Kidney (tissue), 14 donors: ENCODE results near the gene TCF21. TPM values are rescaled to one million over a fixed set of nuclear protein-coding genes. Genes with fewer than 3 reads are reported as not detected.

Experiments used
- DNase-seq, 5 donors: peaks; one replicate each; pipeline ENCODE4 v3.0.0-alpha.2; 2013 to 2020
- FAIRE-seq: peaks from 2 replicates; lab custom pipeline; 2012; peaks lifted over from hg19 to GRCh38; lab: Jason Lieb, UNC
- H3K27ac ChIP-seq, 2 donors: one replicate each; pipeline ENCODE4 v1.7.0; 2013; ENCODE audit warnings: low read depth in 2 of 2, low read length in 2 of 2, inconsistent platforms in 1 of 2
- H3K27me3 ChIP-seq: one replicate; pipeline ENCODE4 v1.7.1; 2013; ENCODE audit warnings: low read length, inconsistent platforms; ENCODE audit not compliant: control insufficient read depth, insufficient read depth
- H3K36me3 ChIP-seq, 3 donors: one replicate each; pipeline versions ENCODE4 v1.7.0 to v1.7.1; 2013; ENCODE audit warnings: low read length in 3 of 3, control low read depth in 1 of 3, inconsistent platforms in 1 of 3; ENCODE audit not compliant: insufficient read depth in 3 of 3, control insufficient read depth in 2 of 3
- H3K4me1 ChIP-seq, 3 donors: one replicate each; pipeline versions ENCODE4 v1.7.0 to v1.7.1; 2013; ENCODE audit warnings: low read length in 3 of 3, inconsistent platforms in 1 of 3, low read depth in 1 of 3; ENCODE audit not compliant: control insufficient read depth in 2 of 3, insufficient read depth in 2 of 3
- H3K4me3 ChIP-seq, 3 donors: one replicate each; pipeline versions ENCODE4 v1.7.0 to v1.8.1; 2013; ENCODE audit warnings: low read length in 3 of 3, control low read depth in 1 of 3, inconsistent platforms in 1 of 3
- H3K9ac ChIP-seq, 3 donors: one replicate each; pipeline versions ENCODE4 v1.7.0 to v1.7.1; 2013; ENCODE audit warnings: low read length in 3 of 3, control low read depth in 1 of 3, inconsistent platforms in 1 of 3
- H3K9me3 ChIP-seq, 3 donors: one replicate each; pipeline versions ENCODE4 v1.7.0 to v1.7.1; 2013; ENCODE audit warnings: low read length in 3 of 3, control low read depth in 1 of 3, inconsistent platforms in 1 of 3; ENCODE audit not compliant: control insufficient read depth in 2 of 3, insufficient read depth in 1 of 3
- CTCF ChIP-seq: IDR thresholded peaks from 3 replicates; pipeline ENCODE4 v1.5.1; 2012; ENCODE audit warnings: mild to moderate bottlenecking, moderate library complexity, borderline replicate concordance; ENCODE audit not compliant: insufficient read depth; ENCODE audit errors: extremely low read depth
- intact Hi-C: fragments of 100-400 bp; cut with DNase I; formaldehyde crosslinking; loops from one replicate; pipeline ENCODE4 v1.11.1; 2022
- polyA plus RNA-seq: library from polyadenylated mRNA; stranded (reverse); fragments of 350-450 nt; fragmentation: Illumina TruSeq; extraction: RNeasy Lipid Tissue Mini Kit (QIAGEN cat#74804); gene quantifications from one replicate; pipeline ENCODE4 v1.2.3, GENCODE V29; 2014; ENCODE audit warnings: low read depth, low replicate concordance; ENCODE audit not compliant: insufficient read depth
- total RNA-seq: library from RNA; stranded (reverse); fragmentation: NEBNext Ultra II Directional; extraction: Animal tissue kit (Norgen Biotek cat#: 25700); gene quantifications from one replicate; pipeline ENCODE4 v1.2.1, GENCODE V29; 2021
- donor health status: control.
- donor health status: control.
- donor health status: control.
- donor health status: control.
- donor health status: control.
- donor health status: DM: yes; HTN: yes; CAD: no.
- donor health status: Normal renal cell carcinoma (clear cell type).

Gene TCF21
- total and polyA plus RNA-seq, 2 donors from 2014 or later: 6.3 to 28.8 TPM

- FAIRE-seq (no peak), DNase-seq (peak; percentile 79 to 92 (median 91))
- intact Hi-C loops: no loop called here
- peak overlapping the region; percentile 43 to 71 (median 70) for H3K9ac ChIP-seq
- H3K9me3 ChIP-seq: no peaks in the 10 kb centered on the region
- H3K27ac ChIP-seq: peak overlapping the region; percentile 75 to 84
- TF ChIP-seq CTCF: no peak
- peak overlapping the region; percentile 50 to 77 (median 66) for H3K4me3 ChIP-seq
- peaks cover 17% of the 10 kb centered on the region for H3K27me3 ChIP-seq
- peaks cover 0 to 3% (median 2%) of the 10 kb centered on the region in 3 donors for H3K4me1 ChIP-seq
- peaks cover 0 to 12% (median 0%) of the 10 kb centered on the region in 3 donors for H3K36me3 ChIP-seq
Observed at GRCh38 chr6:133889557-133890403, 867 bp downstream of the TCF21 start.

GRCh38 chr6:133890711-133891148, 1.8 kb downstream of the TCF21 start:
- peak overlapping the region; percentile 9 to 53 (median 37) for H3K9ac ChIP-seq
- intact Hi-C loops: no loop called here
- peaks cover 20% of the 10 kb centered on the region for H3K27me3 ChIP-seq
- H3K4me1 ChIP-seq: peaks cover 0 to 3% (median 2%) of the 10 kb centered on the region in 3 donors
- H3K4me3 ChIP-seq: peak overlapping the region; percentile 64 to 77 (median 66)
- peak overlapping the region; percentile 60 to 61 for H3K27ac ChIP-seq
- H3K9me3 ChIP-seq: no peaks in the 10 kb centered on the region
- H3K36me3 ChIP-seq: peaks cover 0 to 12% (median 0%) of the 10 kb centered on the region in 3 donors
- no peak for TF ChIP-seq CTCF
- peak in 1 of 5 donors; percentile 59 for DNase-seq
- no peak for FAIRE-seq

GRCh38 chr6:133891149-133891926, 2.4 kb downstream of the TCF21 start:
- Histone ChIP-seq H3K27me3 (peaks cover 20% of the 10 kb centered on the region), H3K4me1 (peaks cover 0 to 3% (median 2%) of the 10 kb centered on the region in 3 donors), H3K9ac (peak overlapping the region; percentile 9 to 74 (median 37)), H3K9me3 (no peaks in the 10 kb centered on the region), H3K4me3 (peak overlapping the region; percentile 64 to 77 (median 66)), H3K36me3 (peaks cover 0 to 12% (median 0%) of the 10 kb centered on the region in 3 donors), H3K27ac (peak overlapping the region; percentile 60 to 69)
- DNase-seq (peak; percentile 71 to 80 (median 75)), FAIRE-seq (no peak)
- no peak for TF ChIP-seq CTCF
- intact Hi-C loops: no loop called here
